C4-2B (cell line): ENCODE data around the gene TSEN54.

Experiments used
- ZFX ChIP-seq: fragments of 450-650 bp; IDR thresholded peaks from 2 replicates; pipeline ENCODE4 v1.6.1; 2017
- TF ChIP-seq, protein P1 (sequence below): fragments of 450-650 bp; conservative IDR thresholded peaks from 2 replicates; pipeline ENCODE4 v1.5.1; 2017; ENCODE audit warnings: mild to moderate bottlenecking

DNA sequence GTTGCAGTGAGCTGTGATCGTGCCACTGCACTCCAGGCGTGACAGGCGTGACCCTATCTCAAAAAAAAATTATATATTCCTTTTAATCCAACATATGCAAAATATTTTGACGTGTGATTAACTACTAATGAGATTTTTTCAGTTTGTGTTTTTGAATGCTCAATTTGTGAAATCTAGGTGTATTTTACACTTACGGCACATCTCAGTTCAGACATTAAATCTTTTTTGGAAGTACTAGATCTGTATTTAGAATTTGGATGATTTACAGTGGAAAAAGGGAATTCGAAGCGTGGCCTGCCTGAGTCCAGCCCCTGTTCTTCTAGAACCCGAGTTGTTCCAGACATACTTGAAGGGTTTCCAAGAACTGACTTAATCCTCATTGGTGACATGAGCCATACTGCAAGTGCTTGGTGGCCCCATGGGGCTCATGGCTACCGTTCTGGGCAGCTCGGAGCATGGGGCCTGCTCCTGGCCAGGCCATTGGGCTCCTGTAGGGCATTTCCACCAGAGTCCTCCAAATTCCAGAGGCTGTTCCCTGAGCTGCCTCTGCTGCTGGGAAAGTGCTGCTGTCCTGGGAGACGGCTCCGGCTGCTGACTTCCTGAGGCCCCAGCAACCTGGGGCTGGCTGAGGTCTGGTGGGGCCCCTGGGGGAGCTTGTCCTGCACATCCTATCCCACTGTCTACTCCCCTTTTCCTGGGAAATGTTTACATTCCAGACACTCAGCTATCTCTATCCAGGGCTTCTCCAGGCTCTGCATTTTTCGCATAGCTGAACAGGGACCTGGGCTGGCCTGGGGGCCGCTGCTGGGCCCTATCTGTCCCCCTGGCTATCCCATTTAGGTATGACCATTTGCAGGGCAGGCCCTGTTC lies 36.3 kb downstream of the TSEN54 start:
- TF ChIP-seq, protein P1, sequence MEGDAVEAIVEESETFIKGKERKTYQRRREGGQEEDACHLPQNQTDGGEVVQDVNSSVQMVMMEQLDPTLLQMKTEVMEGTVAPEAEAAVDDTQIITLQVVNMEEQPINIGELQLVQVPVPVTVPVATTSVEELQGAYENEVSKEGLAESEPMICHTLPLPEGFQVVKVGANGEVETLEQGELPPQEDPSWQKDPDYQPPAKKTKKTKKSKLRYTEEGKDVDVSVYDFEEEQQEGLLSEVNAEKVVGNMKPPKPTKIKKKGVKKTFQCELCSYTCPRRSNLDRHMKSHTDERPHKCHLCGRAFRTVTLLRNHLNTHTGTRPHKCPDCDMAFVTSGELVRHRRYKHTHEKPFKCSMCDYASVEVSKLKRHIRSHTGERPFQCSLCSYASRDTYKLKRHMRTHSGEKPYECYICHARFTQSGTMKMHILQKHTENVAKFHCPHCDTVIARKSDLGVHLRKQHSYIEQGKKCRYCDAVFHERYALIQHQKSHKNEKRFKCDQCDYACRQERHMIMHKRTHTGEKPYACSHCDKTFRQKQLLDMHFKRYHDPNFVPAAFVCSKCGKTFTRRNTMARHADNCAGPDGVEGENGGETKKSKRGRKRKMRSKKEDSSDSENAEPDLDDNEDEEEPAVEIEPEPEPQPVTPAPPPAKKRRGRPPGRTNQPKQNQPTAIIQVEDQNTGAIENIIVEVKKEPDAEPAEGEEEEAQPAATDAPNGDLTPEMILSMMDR: no peak
- no peak for TF ChIP-seq ZFX
